Measurements from ENCODE around the gene GPR142.

- no peak for TF ChIP-seq CTCF (IDR thresholded peaks at IDR 0.05)
- TF ChIP-seq POLR2A (IDR thresholded peaks at IDR 0.05) = no peak
Observed at GRCh38 chr17:74337834-74338500, 29.3 kb upstream of the GPR142 start.

Measured in lower leg skin (tissue), 3 donors.